Skeletal muscle satellite cell (primary cell): Measurements from ENCODE around the gene SLC22A23.

Experiments
- H3K27me3 ChIP-seq: 2 replicates; pipeline ENCODE4 v1.7.0; 2013; ENCODE audit warnings: low read length; ENCODE audit not compliant: control insufficient read depth, insufficient read depth
- H3K36me3 ChIP-seq: 2 replicates; pipeline ENCODE4 v1.7.0; 2013; ENCODE audit warnings: mild to moderate bottlenecking, control low read depth, low read length; ENCODE audit not compliant: insufficient read depth
- H3K4me1 ChIP-seq: 2 replicates; pipeline ENCODE4 v1.7.0; 2013; ENCODE audit warnings: low read length; ENCODE audit not compliant: control insufficient read depth, insufficient read depth
- H3K4me2 ChIP-seq: 2 replicates; pipeline ENCODE4 v1.7.0; 2013; ENCODE audit warnings: mild to moderate bottlenecking, low read length
- H3K4me3 ChIP-seq: 2 replicates; pipeline ENCODE4 v1.7.0; 2013; ENCODE audit warnings: low read length
- H3K9ac ChIP-seq: 2 replicates; pipeline ENCODE4 v1.7.0; 2013; ENCODE audit warnings: mild to moderate bottlenecking, low read depth, low read length, moderate library complexity
- H3K9me3 ChIP-seq: replicated peaks from 2 replicates; pipeline ENCODE4 v1.7.0; 2013; ENCODE audit warnings: mild to moderate bottlenecking, control low read depth, low read length

The SLC22A23 gene

GRCh38 chr6:3258720-3259490 lies 197.9 kb downstream of the SLC22A23 start, which contains the start of gene PSMG4:
Gene PSMG4 (plus strand): TSS chr6:3258947. CDS start chr6:3259023, 76 bp downstream.
- H3K9me3 ChIP-seq: no peaks in the 10 kb centered on the region
- H3K4me1 ChIP-seq: peaks cover 26% of the 10 kb centered on the region
- peaks cover 7% of the 10 kb centered on the region for H3K27me3 ChIP-seq
- peak within 1 kb of the TSS; percentile 89 for H3K4me2 ChIP-seq
- H3K4me3 ChIP-seq: peak within 1 kb of the TSS; percentile 96
- H3K36me3 ChIP-seq: peaks cover 7% of the 10 kb centered on the region
- peak within 1 kb of the TSS; percentile 80 for H3K9ac ChIP-seq

GRCh38 chr6:3258201-3258600 lies 198.6 kb downstream of the SLC22A23 start:
- H3K27me3 ChIP-seq: peaks cover 7% of the 10 kb centered on the region
- no peaks in the 10 kb centered on the region for H3K36me3 ChIP-seq
- H3K4me2 ChIP-seq: peak overlapping the region; percentile 89
- peak overlapping the region; percentile 49 for H3K9ac ChIP-seq
- H3K4me1 ChIP-seq: peaks cover 25% of the 10 kb centered on the region
- H3K4me3 ChIP-seq: peak overlapping the region; percentile 96
- no peaks in the 10 kb centered on the region for H3K9me3 ChIP-seq

DNA sequence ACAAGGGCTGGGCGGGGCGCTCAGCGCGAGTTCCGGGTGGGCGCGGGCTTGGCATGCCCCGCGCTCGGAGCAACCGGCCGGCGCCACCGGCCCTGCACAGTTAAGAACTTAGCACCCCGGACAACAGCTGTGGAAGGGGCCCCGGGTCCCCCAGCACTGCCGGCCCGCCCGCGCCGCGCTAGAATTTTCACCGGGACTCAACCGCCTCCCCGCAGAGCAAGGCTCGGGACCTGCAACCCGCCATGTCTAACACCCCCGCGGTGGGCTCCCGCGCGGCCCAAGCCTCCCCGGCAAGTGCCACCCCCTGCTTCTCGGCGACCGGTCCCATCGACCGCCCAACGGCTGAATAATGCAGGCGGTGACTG lies 203.3 kb downstream of the SLC22A23 start:
- no peak overlapping the region for H3K4me2 ChIP-seq
- no peak overlapping the region for H3K4me3 ChIP-seq
- H3K9ac ChIP-seq: no peak overlapping the region
- H3K4me1 ChIP-seq: peaks cover 9% of the 10 kb centered on the region
- no peaks in the 10 kb centered on the region for H3K9me3 ChIP-seq
- peaks cover 7% of the 10 kb centered on the region for H3K27me3 ChIP-seq
- H3K36me3 ChIP-seq: no peaks in the 10 kb centered on the region

- Histone ChIP-seq H3K9me3 (no peaks in the 10 kb centered on the region), H3K9ac (no peak overlapping the region), H3K36me3 (no peaks in the 10 kb centered on the region), H3K4me1 (peaks cover 10% of the 10 kb centered on the region), H3K4me2 (no peak overlapping the region), H3K4me3 (no peak overlapping the region), H3K27me3 (peaks cover 7% of the 10 kb centered on the region)
These were observed 203.8 kb downstream of the SLC22A23 start for GRCh38 chr6:3252861-3253596.

- H3K9ac ChIP-seq: no peak overlapping the region
- H3K4me2 ChIP-seq: no peak overlapping the region
- H3K4me1 ChIP-seq: peaks cover 16% of the 10 kb centered on the region
- no peaks in the 10 kb centered on the region for H3K9me3 ChIP-seq
- H3K36me3 ChIP-seq: no peaks in the 10 kb centered on the region
- H3K27me3 ChIP-seq: peaks cover 7% of the 10 kb centered on the region
- no peak overlapping the region for H3K4me3 ChIP-seq
These were observed 204.5 kb downstream of the SLC22A23 start for GRCh38 chr6:3252369-3252768.

DNA sequence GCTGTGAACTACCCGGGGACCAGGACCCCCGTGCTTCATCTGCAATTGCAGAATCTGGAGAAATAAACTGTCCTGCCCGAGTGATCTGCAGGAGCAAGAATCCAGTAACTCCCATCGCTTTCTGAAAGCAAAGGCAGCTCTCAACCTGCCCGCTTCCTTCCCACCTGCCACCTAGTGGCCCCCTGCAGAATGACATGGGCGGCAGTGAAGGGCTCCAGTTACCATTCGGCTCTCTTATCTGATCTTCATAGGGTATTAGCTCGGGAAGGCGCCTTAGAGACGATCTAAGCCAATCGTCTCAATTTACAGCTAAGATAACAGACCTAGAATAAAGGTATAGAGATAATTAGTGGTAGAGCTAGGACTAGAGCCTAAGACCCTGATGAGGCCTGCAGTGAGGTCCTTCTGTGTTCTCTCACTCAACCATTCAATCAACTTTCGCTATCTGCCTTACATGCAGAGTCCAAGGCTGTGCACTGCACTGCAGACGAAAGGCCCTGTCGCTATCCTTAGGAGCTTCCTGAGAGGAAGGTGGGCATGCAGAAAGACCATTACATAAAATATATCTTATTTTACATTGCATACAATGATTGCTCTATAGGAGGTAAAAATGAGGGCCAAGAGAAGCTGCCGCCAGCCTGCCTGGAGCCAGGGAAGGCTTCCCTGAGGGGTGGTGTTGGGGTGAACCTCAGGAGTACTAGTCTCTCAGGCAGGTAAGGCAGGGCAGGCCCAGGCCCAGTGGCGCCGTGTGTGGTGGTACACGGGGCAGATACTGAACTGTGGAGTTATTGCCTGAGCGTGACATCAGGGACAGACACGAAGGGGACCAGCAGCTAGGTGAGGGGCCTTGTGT lies 205.2 kb downstream of the SLC22A23 start:
- Histone ChIP-seq H3K9me3 (no peaks in the 10 kb centered on the region), H3K27me3 (peaks cover 7% of the 10 kb centered on the region), H3K9ac (no peak overlapping the region), H3K4me2 (peak overlapping the region; percentile 47), H3K36me3 (no peaks in the 10 kb centered on the region), H3K4me1 (peaks cover 23% of the 10 kb centered on the region), H3K4me3 (no peak overlapping the region)

DNA sequence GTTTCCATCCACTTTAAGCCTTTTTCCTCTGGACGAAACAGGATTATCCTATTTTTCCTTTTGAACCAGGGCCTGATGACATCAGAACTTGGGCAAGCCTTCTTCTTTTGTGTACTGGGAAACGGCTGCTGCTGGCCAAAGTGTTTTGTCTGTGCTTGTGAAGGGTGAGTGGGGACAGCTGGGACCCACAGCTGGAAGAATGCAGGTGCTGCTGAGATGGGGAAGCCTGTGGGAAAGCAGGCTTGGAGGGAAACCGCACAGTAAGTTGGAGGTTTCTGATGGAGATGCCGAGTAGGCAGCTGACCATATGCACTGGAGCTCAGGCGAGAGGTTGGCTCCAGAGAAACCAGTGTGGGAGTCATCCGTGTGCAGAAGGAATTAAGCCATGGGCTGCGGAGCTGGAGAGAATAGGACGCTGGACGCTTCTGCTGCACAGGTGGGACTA lies 206.6 kb downstream of the SLC22A23 start:
- Histone ChIP-seq H3K4me2 (no peak overlapping the region), H3K36me3 (no peaks in the 10 kb centered on the region), H3K27me3 (no peaks in the 10 kb centered on the region), H3K4me1 (peaks cover 25% of the 10 kb centered on the region), H3K4me3 (no peak overlapping the region), H3K9me3 (no peaks in the 10 kb centered on the region), H3K9ac (no peak overlapping the region)

DNA sequence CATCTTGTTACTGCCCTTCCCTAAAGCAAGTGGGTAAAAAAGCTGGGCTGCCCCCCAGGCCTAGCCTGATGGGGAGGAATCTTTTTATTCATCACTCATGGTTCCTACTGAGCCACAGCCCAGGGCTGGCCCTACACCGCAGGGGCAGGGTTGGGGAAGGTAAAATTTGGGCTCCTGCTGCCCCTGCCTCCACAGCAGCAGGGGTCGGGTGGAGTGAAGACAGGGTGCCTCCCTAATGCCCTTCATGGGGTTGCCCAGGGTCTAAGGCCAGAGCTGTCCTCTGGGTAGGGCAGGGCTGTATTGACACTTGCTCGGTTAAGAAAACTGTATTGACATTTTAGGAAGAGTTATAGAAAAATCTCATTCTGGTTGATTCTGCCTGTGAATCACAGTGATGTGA lies 207.0 kb downstream of the SLC22A23 start:
- no peak overlapping the region for H3K9ac ChIP-seq
- H3K27me3 ChIP-seq: no peaks in the 10 kb centered on the region
- no peak overlapping the region for H3K4me2 ChIP-seq
- peaks cover 25% of the 10 kb centered on the region for H3K4me1 ChIP-seq
- no peaks in the 10 kb centered on the region for H3K36me3 ChIP-seq
- H3K9me3 ChIP-seq: no peaks in the 10 kb centered on the region
- H3K4me3 ChIP-seq: no peak overlapping the region

DNA sequence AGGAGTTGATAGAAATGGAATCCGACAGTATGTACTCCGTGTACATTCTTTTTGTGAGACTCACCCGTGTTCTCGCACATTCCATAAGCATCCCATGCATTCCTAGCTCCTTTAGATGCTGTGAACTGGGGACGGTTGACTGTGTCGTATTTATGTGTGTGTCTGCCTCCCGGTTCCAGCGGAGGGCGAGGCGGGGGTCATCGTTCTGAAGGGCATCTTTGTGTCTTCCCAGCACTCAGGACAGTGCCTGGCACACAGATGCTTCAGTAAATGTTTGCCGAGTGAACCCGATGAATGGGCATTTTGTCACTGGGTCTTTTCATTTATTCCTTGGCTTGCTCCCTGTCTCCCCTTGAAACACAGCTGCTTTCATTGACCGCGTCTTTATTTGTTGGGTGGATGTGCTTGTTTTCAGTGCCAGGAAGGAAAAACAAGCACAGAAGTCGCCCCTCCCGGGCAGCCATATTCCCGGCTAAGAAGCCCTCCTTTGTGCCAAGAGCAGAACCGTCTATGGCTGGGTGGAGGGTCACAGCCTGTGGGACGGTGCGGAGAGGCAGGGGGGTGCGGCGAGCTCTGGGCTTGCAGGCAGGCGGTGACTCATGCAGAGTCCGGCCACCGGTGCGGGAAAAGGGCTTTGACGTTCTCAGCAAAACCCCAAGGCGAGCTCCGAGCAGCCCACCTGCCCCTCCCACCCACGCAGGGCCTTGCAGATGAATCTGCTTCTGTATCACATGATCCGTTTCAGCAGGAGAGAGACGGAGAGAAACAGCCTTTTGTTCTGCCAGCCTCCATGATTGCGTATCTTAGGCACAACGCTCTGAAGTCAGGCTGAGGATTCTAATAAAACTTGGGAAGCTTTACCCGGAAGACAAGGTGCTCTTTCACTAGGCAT lies 209.3 kb downstream of the SLC22A23 start:
- Histone ChIP-seq H3K4me3 (peak overlapping the region; percentile 63), H3K4me1 (peaks cover 25% of the 10 kb centered on the region), H3K36me3 (no peaks in the 10 kb centered on the region), H3K9me3 (no peaks in the 10 kb centered on the region), H3K27me3 (peaks cover 7% of the 10 kb centered on the region), H3K4me2 (peak overlapping the region; percentile 86), H3K9ac (peak overlapping the region; percentile 70)

DNA sequence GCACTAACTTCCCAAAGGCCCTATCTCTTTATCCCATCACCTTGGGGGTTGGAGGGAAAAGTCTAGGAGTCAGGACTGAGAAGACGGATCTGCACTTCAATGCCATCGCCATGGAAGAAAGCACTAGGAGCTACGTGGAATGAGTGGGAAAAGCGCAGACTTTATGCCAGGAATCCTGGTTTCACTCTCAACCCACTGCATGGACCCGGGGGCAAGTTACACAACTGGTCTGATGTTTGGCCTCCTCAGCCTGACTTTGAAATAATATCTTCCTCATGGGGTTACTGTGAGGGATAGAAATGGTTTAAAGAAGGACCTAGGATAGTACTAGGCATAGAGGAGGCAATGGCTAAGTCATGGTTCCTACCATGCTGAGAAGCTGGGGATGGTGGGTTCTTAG lies 211.6 kb downstream of the SLC22A23 start:
- no peaks in the 10 kb centered on the region for H3K9me3 ChIP-seq
- no peak overlapping the region for H3K9ac ChIP-seq
- H3K4me3 ChIP-seq: no peak overlapping the region
- peaks cover 12% of the 10 kb centered on the region for H3K27me3 ChIP-seq
- H3K4me1 ChIP-seq: peaks cover 21% of the 10 kb centered on the region
- no peak overlapping the region for H3K4me2 ChIP-seq
- no peaks in the 10 kb centered on the region for H3K36me3 ChIP-seq
